ENCODE results near the gene GAB3. TPM values are rescaled to one million over a fixed set of nuclear protein-coding genes. Genes with fewer than 3 reads are reported as not detected.
A peak's percentile ranks its signal among the peaks of the same experiment; 100 is the strongest.

The GAB3 gene
- total and polyA plus RNA-seq, 9 of the 15 experiments (the other 6 are each of a cell fraction or from before 2014, with no cell fraction given) = 16.1 to 31.4 (median 20.2) TPM

DNA sequence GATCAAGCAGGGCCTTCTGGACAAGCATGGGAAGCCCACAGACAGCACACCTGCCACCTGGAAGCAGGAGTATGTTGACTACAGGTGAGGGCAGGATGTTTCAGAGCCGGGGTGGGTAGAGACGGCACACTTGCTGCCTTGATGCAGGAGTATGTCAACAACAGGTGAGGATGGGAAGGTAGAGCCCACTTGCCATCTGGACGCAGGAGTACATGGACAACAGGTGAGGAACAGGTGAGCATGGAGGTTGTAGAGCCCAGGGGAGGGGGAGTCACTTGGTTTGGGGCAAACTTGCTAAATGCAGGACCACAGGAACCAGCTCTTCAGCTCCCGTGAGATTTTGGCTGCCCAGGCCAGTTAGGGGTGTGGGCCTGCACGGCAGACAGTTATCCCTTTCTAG is 23.7 kb upstream of the GAB3 start:
- intact Hi-C loops (cut with micrococcal nuclease) = no loop called here
- H3K36me3 ChIP-seq (ENCODE audit: control insufficient read depth, insufficient read depth, low read length) = peaks cover 92% of the 10 kb centered on the region
- POLR2A ChIA-PET = interaction anchor here (0.7 to 8.2 kb wide), 4 partner anchors 10 to 31 kb away, joined by 4 to 94 read pairs (median 26); partner anchors contain the start of gene DKC1

More for the DNA sequence above, 23.7 kb upstream of the GAB3 start:
- in situ Hi-C loops (cut with MboI) = no loop called here
- Histone ChIP-seq H3K4me2 (ENCODE audit: insufficient read depth, low read length) (no peak overlapping the region), H3K9me1 (ENCODE audit: control insufficient read depth, insufficient read depth, low read length) (no peaks in the 10 kb centered on the region), H3K4me3 (no peak overlapping the region), H3K9ac (ENCODE audit: insufficient read depth in 1 of 2, low read depth in 2 of 2, low read length in 2 of 2) (peak overlapping the region in 1 of 2 experiments; percentile 28; a peak in 1 of 4 replicates), H3K9me3 (replicated peaks; ENCODE audit: control insufficient read depth, insufficient read depth, low read depth, low read length) (no peaks in the 10 kb centered on the region), H3K27ac (ENCODE audit: extremely low read depth, low read depth, low read length) (no peak overlapping the region), H2AFZ (ENCODE audit: low read depth, low read length) (no peak overlapping the region), H4K20me1 (replicated peaks; ENCODE audit: control insufficient read depth, insufficient read depth, low read length) (peaks cover 27% of the 10 kb centered on the region), H3K27me3 (ENCODE audit: control insufficient read depth in 2 of 2, insufficient read depth in 2 of 2, low read length in 2 of 2) (no peaks in the 10 kb centered on the region), H3K79me2 (ENCODE audit: control insufficient read depth, insufficient read depth, low read length) (peaks cover 37% of the 10 kb centered on the region), H3K4me1 (replicated peaks in 1 of 2; ENCODE audit: control insufficient read depth in 2 of 2, insufficient read depth in 2 of 2, low read length in 2 of 2) (peaks cover 0 to 12% of the 10 kb centered on the region in 2 experiments; a peak in 3 of 5 replicates)
- no peak for TF ChIP-seq ESRRB (CRISPR knock-in tag; IDR thresholded peaks at IDR 0.05; ENCODE audit: borderline replicate concordance)
- TF ChIP-seq, protein P1, sequence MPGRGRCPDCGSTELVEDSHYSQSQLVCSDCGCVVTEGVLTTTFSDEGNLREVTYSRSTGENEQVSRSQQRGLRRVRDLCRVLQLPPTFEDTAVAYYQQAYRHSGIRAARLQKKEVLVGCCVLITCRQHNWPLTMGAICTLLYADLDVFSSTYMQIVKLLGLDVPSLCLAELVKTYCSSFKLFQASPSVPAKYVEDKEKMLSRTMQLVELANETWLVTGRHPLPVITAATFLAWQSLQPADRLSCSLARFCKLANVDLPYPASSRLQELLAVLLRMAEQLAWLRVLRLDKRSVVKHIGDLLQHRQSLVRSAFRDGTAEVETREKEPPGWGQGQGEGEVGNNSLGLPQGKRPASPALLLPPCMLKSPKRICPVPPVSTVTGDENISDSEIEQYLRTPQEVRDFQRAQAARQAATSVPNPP (IDR thresholded peaks at IDR 0.05; ENCODE audit: borderline replicate concordance, insufficient read depth, insufficient read length) = no peak
- no peak for TF ChIP-seq PML (IDR thresholded peaks at IDR 0.05; ENCODE audit: low read length)
- TF ChIP-seq, protein P2, sequence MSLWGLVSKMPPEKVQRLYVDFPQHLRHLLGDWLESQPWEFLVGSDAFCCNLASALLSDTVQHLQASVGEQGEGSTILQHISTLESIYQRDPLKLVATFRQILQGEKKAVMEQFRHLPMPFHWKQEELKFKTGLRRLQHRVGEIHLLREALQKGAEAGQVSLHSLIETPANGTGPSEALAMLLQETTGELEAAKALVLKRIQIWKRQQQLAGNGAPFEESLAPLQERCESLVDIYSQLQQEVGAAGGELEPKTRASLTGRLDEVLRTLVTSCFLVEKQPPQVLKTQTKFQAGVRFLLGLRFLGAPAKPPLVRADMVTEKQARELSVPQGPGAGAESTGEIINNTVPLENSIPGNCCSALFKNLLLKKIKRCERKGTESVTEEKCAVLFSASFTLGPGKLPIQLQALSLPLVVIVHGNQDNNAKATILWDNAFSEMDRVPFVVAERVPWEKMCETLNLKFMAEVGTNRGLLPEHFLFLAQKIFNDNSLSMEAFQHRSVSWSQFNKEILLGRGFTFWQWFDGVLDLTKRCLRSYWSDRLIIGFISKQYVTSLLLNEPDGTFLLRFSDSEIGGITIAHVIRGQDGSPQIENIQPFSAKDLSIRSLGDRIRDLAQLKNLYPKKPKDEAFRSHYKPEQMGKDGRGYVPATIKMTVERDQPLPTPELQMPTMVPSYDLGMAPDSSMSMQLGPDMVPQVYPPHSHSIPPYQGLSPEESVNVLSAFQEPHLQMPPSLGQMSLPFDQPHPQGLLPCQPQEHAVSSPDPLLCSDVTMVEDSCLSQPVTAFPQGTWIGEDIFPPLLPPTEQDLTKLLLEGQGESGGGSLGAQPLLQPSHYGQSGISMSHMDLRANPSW (CRISPR knock-in tag; IDR thresholded peaks at IDR 0.05) = no peak
- TF ChIP-seq RBFOX2 (IDR thresholded peaks at IDR 0.05; ENCODE audit: low read depth, low read length) = peak; percentile 34; the same call in 1 of the 2 replicates
- no peak for TF ChIP-seq NFE2 (IDR thresholded peaks at IDR 0.05; ENCODE audit: low read depth)
- TF ChIP-seq SAFB2 (IDR thresholded peaks at IDR 0.05; ENCODE audit: borderline replicate concordance, low read depth, low read length, severe bottlenecking) = no peak
- no peak for TF ChIP-seq CSDE1 (IDR thresholded peaks at IDR 0.05)
- 0 out of 2 replicates have a peak, but pooled peaks have one; percentile 3 for TF ChIP-seq POLR2A (conservative IDR thresholded peaks at IDR 0.05)
- no peak for TF ChIP-seq MAFF (IDR thresholded peaks at IDR 0.05; ENCODE audit: low read length)
- TF ChIP-seq ILF3 (IDR thresholded peaks at IDR 0.05; ENCODE audit: borderline replicate concordance) = no peak
- 0 out of 2 replicates have a peak, but pooled peaks have one; percentile 3 for TF ChIP-seq SUPT5H (IDR thresholded peaks at IDR 0.05)
- TF ChIP-seq ZNF41 (CRISPR knock-in tag; conservative IDR thresholded peaks at IDR 0.05) = no peak
- TF ChIP-seq DIDO1 (tag; IDR thresholded peaks at IDR 0.05; ENCODE audit: low read depth) = no peak
- 82% methylated on average over 4 of the region's 5 CpGs for WGBS (ENCODE audit: insufficient coverage, low coverage, missing lambda C conversion rate)
- CTCF ChIA-PET (ENCODE audit: low intra/inter-chr PET ratio) = no interaction called here
- BruUV-seq (replicated peaks) = no TSS peak
- ATAC-seq = no peak
- DNase-seq (ENCODE audit: extremely low read depth in 1 of 4, low spot score in 3 of 4) = no peak
- FAIRE-seq = no peak

All from K562 (cell line).